Stimulated activated CD4-positive, alpha-beta T cell treated with anti-CD3 and anti-CD28 coated beads, TNF-alpha, amount 100 ng/mL, for 1 hour (primary cell): ENCODE data around the gene ODC1.

Source experiments
- DNase-seq, 3 donors: peaks; one replicate each; pipeline ENCODE4 v3.0.0-alpha.2; 2020; ENCODE audit warnings: low read depth in 3 of 3, low spot score in 1 of 3

ODC1 gene

GRCh38 chr2:10402062-10402585 lies 46.0 kb downstream of the ODC1 start:
- DNase-seq, result no peak

- DNase-seq, result no peak
These were observed 46.9 kb downstream of the ODC1 start for GRCh38 chr2:10400978-10401951.

- no peak for DNase-seq
These were observed 47.6 kb downstream of the ODC1 start for GRCh38 chr2:10400568-10400977.

- DNase-seq, result no peak
These were observed 48.1 kb downstream of the ODC1 start for GRCh38 chr2:10400002-10400401.

- no peak for DNase-seq
These were observed 48.8 kb downstream of the ODC1 start for GRCh38 chr2:10399358-10399757.

- no peak for DNase-seq
These were observed 49.6 kb downstream of the ODC1 start for GRCh38 chr2:10398496-10398895.

- no peak for DNase-seq
These were observed 50.2 kb downstream of the ODC1 start for GRCh38 chr2:10397878-10398277.

- DNase-seq, result no peak
These were observed 50.7 kb downstream of the ODC1 start for GRCh38 chr2:10397297-10397875.

GRCh38 chr2:10396464-10396863 lies 51.7 kb downstream of the ODC1 start:
- DNase-seq, result no peak

- DNase-seq, result no peak
These were observed 52.2 kb downstream of the ODC1 start for GRCh38 chr2:10395893-10396292.

GRCh38 chr2:10393640-10393982 lies 54.5 kb downstream of the ODC1 start:
- DNase-seq, result no peak

GRCh38 chr2:10392951-10393639 lies 55.0 kb downstream of the ODC1 start:
- no peak for DNase-seq

GRCh38 chr2:10392548-10392947 lies 55.6 kb downstream of the ODC1 start:
- no peak for DNase-seq

GRCh38 chr2:10392100-10392499 lies 56.0 kb downstream of the ODC1 start:
- no peak for DNase-seq

GRCh38 chr2:10390369-10390801 lies 57.7 kb downstream of the ODC1 start:
- no peak for DNase-seq
